PFSK-1 (cell line): ENCODE data around the gene ADAMTS17.

Experiments used
- POLR2AphosphoS5 ChIP-seq: IDR thresholded peaks from 2 replicates; pipeline ENCODE4 v1.6.1; 2012; ENCODE audit warnings: low read depth, mild to moderate bottlenecking, control low read depth, low read length, moderate library complexity
- REST ChIP-seq, 2 experiments: IDR thresholded peaks; 2 replicates each; pipeline versions ENCODE4 v1.6.1 to v1.8.0; 2011 to 2012; ENCODE audit warnings: low read depth in 2 of 2, low read length in 2 of 2, control low read depth in 1 of 2, inconsistent platforms in 1 of 2, mild to moderate bottlenecking in 1 of 2, moderate library complexity in 1 of 2; ENCODE audit not compliant: insufficient read depth in 1 of 2

DNA sequence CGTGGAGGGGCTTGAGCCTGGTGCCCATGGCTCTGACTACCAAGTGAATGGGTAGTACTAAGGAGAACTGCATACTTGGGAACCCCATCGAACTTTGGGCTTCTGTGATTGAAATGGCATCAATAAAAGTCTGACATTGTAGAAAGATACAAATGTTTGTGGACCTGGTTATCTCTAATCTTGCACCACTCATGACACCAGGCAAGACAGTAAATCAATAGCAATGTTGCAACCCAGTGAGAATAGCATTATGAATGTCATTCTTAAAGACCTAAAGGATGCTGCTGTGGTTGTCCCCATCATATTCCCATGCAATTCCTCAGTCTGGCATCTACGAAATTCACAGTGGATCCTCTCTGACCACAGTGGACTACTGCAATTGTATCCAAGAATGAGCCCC is 375.0 kb downstream of the ADAMTS17 start:
- TF ChIP-seq REST (IDR thresholded peaks at IDR 0.05; ENCODE audit: insufficient read depth in 1 of 2, low read depth in 2 of 2, low read length in 2 of 2) (no peak), POLR2AphosphoS5 (no peak)
